GM21786 (cell line): ENCODE data around the gene ZNF10.

Source experiments
- ATAC-seq: cut with Tn5 transposase; IDR thresholded peaks from one replicate; pipeline ENCODE4 v1.9.1; 2021; ENCODE audit not compliant: unreplicated experiment

The ZNF10 gene

GRCh38 chr12:133130038-133130807 lies at the start of gene ZNF10, which contains the start of gene ZNF891:
Gene ZNF10 (plus strand): TSS chr12:133130627. CDS start chr12:133144493, 13,866 bp downstream.
Gene ZNF891 (minus strand): TSS chr12:133130274. CDS start chr12:133121918, 8,356 bp downstream.
- peak; percentile 91 for ATAC-seq

- ATAC-seq = no peak
Observed at GRCh38 chr12:133081159-133081780, 49.2 kb upstream of the ZNF10 start.

- no peak for ATAC-seq
Observed at GRCh38 chr12:133083345-133083744, 47.1 kb upstream of the ZNF10 start.

GRCh38 chr12:133105620-133106019 lies 24.8 kb upstream of the ZNF10 start:
- no peak for ATAC-seq

- no peak for ATAC-seq
Observed at GRCh38 chr12:133106253-133106652, 24.2 kb upstream of the ZNF10 start.

GRCh38 chr12:133107121-133107520 lies 23.3 kb upstream of the ZNF10 start:
- ATAC-seq = no peak

GRCh38 chr12:133108150-133108549 lies 22.3 kb upstream of the ZNF10 start:
- ATAC-seq = no peak

- ATAC-seq = no peak
Observed at GRCh38 chr12:133120385-133121191, 9.8 kb upstream of the ZNF10 start.

- ATAC-seq = no peak
Observed at GRCh38 chr12:133124674-133125073, 5.8 kb upstream of the ZNF10 start.

GRCh38 chr12:133129368-133130037 lies 924 bp upstream of the ZNF10 start:
- ATAC-seq = no peak

GRCh38 chr12:133130808-133131128 lies 341 bp downstream of the ZNF10 start:
- no peak for ATAC-seq

- no peak for ATAC-seq
Observed at GRCh38 chr12:133135747-133136146, 5.3 kb downstream of the ZNF10 start.

GRCh38 chr12:133145981-133146380 lies 15.6 kb downstream of the ZNF10 start:
- ATAC-seq = no peak

GRCh38 chr12:133156125-133156690 lies 25.8 kb downstream of the ZNF10 start:
- ATAC-seq = no peak

- no peak for ATAC-seq
Observed at GRCh38 chr12:133165776-133166175, 35.3 kb downstream of the ZNF10 start.

- no peak for ATAC-seq
Observed at GRCh38 chr12:133172491-133172890, 42.1 kb downstream of the ZNF10 start.

GRCh38 chr12:133174901-133175300 lies 44.5 kb downstream of the ZNF10 start:
- no peak for ATAC-seq

- no peak for ATAC-seq
Observed at GRCh38 chr12:133180669-133181068, 50.2 kb downstream of the ZNF10 start.

- ATAC-seq = peak; percentile 95
Observed at GRCh38 chr12:133181238-133181959, 51.0 kb downstream of the ZNF10 start, which contains the start of gene ZNF268. Gene ZNF268 (plus strand): TSS chr12:133181495. CDS start chr12:133181998, 503 bp downstream.

- no peak for ATAC-seq
Observed at GRCh38 chr12:133190176-133190575, 59.7 kb downstream of the ZNF10 start.
